A549 (cell line): ENCODE measurements around the gene PFKFB3. TPM values are rescaled to one million over a fixed set of nuclear protein-coding genes. Genes with fewer than 3 reads are reported as not detected.

Source experiments
- BCL3 ChIP-seq: fragments of >200 bp; sonication (Bioruptor Twin); formaldehyde crosslinking; IDR thresholded peaks from 3 replicates; pipeline ENCODE4 v1.6.1; 2016
- BHLHE40 ChIP-seq: IDR thresholded peaks from 2 replicates; pipeline ENCODE4 v1.6.1; 2012; ENCODE audit warnings: low read depth, low read length, inconsistent platforms
- CBX2 ChIP-seq: fragments of 200-600 bp; sonication (generic); IDR thresholded peaks from 2 replicates; pipeline ENCODE4 v1.6.1; 2016; ENCODE audit warnings: low read depth, mild to moderate bottlenecking, borderline replicate concordance
- CBX8 ChIP-seq: fragments of 200-600 bp; sonication (generic); IDR thresholded peaks from 2 replicates; pipeline ENCODE4 v1.6.1; 2016
- CTCF ChIP-seq: fragments of >200 bp; sonication (Bioruptor Twin); formaldehyde crosslinking; IDR thresholded peaks from 3 replicates; pipeline ENCODE4 v1.5.1; 2016
- EHF ChIP-seq: fragments of 250-450 bp; sonication (Bioruptor Pico); IDR thresholded peaks from 2 replicates; pipeline ENCODE4 v1.5.0; 2020; ENCODE audit warnings: mild to moderate bottlenecking
- EHMT2 ChIP-seq: fragments of 200-600 bp; sonication (generic); IDR thresholded peaks from 2 replicates; pipeline ENCODE4 v1.6.1; 2016; ENCODE audit warnings: antibody characterized with exemption, low read depth, mild to moderate bottlenecking, moderate library complexity
- ELK1 ChIP-seq: fragments of 150-350 bp; IDR thresholded peaks from 2 replicates; pipeline ENCODE4 v1.6.1; 2014; ENCODE audit warnings: low read depth, mild to moderate bottlenecking, low read length
- EP300 ChIP-seq, 2 experiments: fragments of >200 bp; sonication (Bioruptor Twin); formaldehyde crosslinking; IDR thresholded peaks; 2 replicates in 1 of 2; 3 replicates in 1 of 2; pipeline ENCODE4 v1.6.1; 2016 to 2017
- ESRRA ChIP-seq: fragments of 150-350 bp; IDR thresholded peaks from 2 replicates; pipeline ENCODE4 v1.6.1; 2014; ENCODE audit warnings: mild to moderate bottlenecking, low read length, borderline replicate concordance
- GATA3 ChIP-seq: IDR thresholded peaks from 2 replicates; pipeline ENCODE4 v1.6.1; 2012; ENCODE audit warnings: borderline replicate concordance
- HDAC2 ChIP-seq: fragments of 200-600 bp; sonication (generic); IDR thresholded peaks from 2 replicates; pipeline ENCODE4 v1.6.1; 2016
- HMGXB4 ChIP-seq: fragments of 250-450 bp; sonication (Bioruptor Pico); IDR thresholded peaks from 2 replicates; pipeline ENCODE4 v1.5.0; 2021; ENCODE audit warnings: mild to moderate bottlenecking, moderate library complexity, borderline replicate concordance
- JUN ChIP-seq, 2 experiments: fragments of >200 bp; sonication (Bioruptor Twin); formaldehyde crosslinking; IDR thresholded peaks; 2 replicates in 1 of 2; 3 replicates in 1 of 2; pipeline ENCODE4 v1.6.1; 2016 to 2017
- MAZ ChIP-seq: fragments of 150-350 bp; IDR thresholded peaks from 2 replicates; pipeline ENCODE4 v1.6.1; 2014; ENCODE audit warnings: antibody characterized with exemption, low read depth, low read length, borderline replicate concordance
- MYC ChIP-seq: IDR thresholded peaks from 2 replicates; pipeline ENCODE4 v1.6.1; 2012; ENCODE audit warnings: mild to moderate bottlenecking, inconsistent platforms, low read length, improper control_type of control experiment, borderline replicate concordance
- NFE2L2 ChIP-seq: fragments of 150-350 bp; conservative IDR thresholded peaks from 2 replicates; pipeline ENCODE4 v1.6.1; 2014; ENCODE audit warnings: low read length
- NR3C1 ChIP-seq: fragments of >200 bp; sonication (Bioruptor Twin); formaldehyde crosslinking; IDR thresholded peaks from 3 replicates; pipeline ENCODE4 v1.6.1; 2017
- PBX3 ChIP-seq: IDR thresholded peaks from 2 replicates; pipeline ENCODE4 v1.6.1; 2012
- POLR2A ChIP-seq: IDR thresholded peaks from 2 replicates; pipeline ENCODE4 v1.6.1; 2012; ENCODE audit warnings: mild to moderate bottlenecking, low read length
- RAD21 ChIP-seq, 2 experiments: fragments of >200 bp in 1 of 2; sonication (Bioruptor Twin) in 1 of 2; formaldehyde crosslinking in 1 of 2; IDR thresholded peaks in 1 of 2; conservative IDR thresholded peaks in 1 of 2; 2 replicates in 1 of 2; 3 replicates in 1 of 2; pipeline ENCODE4 v1.6.1; 2012 to 2018; ENCODE audit warnings: inconsistent platforms in 1 of 2
- RARB ChIP-seq: fragments of 250-450 bp; sonication (Bioruptor Pico); IDR thresholded peaks from 2 replicates; pipeline ENCODE4 v1.8.0; 2021; ENCODE audit warnings: mild to moderate bottlenecking, moderate library complexity
- RCOR1 ChIP-seq: fragments of 150-350 bp; IDR thresholded peaks from 2 replicates; pipeline ENCODE4 v1.6.1; 2014; ENCODE audit warnings: antibody characterized with exemption, low read length, low read depth
- REST ChIP-seq: fragments of 200-600 bp; sonication (generic); IDR thresholded peaks from 2 replicates; pipeline ENCODE4 v1.6.1; 2016; ENCODE audit warnings: antibody characterized with exemption, mild to moderate bottlenecking, moderate library complexity
- RNF2 ChIP-seq: fragments of 200-600 bp; sonication (generic); IDR thresholded peaks from 2 replicates; pipeline ENCODE4 v1.6.1; 2016; ENCODE audit warnings: low read depth, mild to moderate bottlenecking, antibody characterized with exemption, moderate library complexity, borderline replicate concordance
- SMC3 ChIP-seq: fragments of >200 bp; sonication (Bioruptor Twin); formaldehyde crosslinking; IDR thresholded peaks from 3 replicates; pipeline ENCODE4 v1.6.1; 2018; ENCODE audit warnings: inconsistent platforms
- TP53 ChIP-seq: fragments of 250-450 bp; sonication (Bioruptor Pico); IDR thresholded peaks from 2 replicates; pipeline ENCODE4 v1.5.0; 2021; ENCODE audit warnings: mild to moderate bottlenecking, moderate library complexity
- USF2 ChIP-seq: fragments of 450-650 bp; IDR thresholded peaks from 2 replicates; pipeline ENCODE4 v1.6.1; 2014; ENCODE audit warnings: antibody characterized with exemption
- polyA plus RNA-seq, 4 experiments: library from polyadenylated mRNA; depleted of rRNA in 3 of 4; stranded (reverse); fragments of >200 nt; fragmentation: RNase III in 1 of 4; extraction: RNeasy Plus Mini Kit Qiagen cat#74134 plus additional on column Dnase treatment in 1 of 4; gene quantifications; 2 replicates in 3 of 4; 3 replicates in 1 of 4; pipeline ENCODE4 v1.2.3, GENCODE V29; 2011 to 2017

Gene PFKFB3
- polyA plus RNA-seq, 2 of the 4 experiments (the other 2 are of a cell fraction) = 139 to 232 TPM

GRCh38 chr10:6163364-6164270 lies 39.1 kb upstream of the PFKFB3 start (continued):
- TF ChIP-seq USF2 (peak; percentile 19), TP53 (CRISPR knock-in tag) (peak; percentile 79; the same call in 1 of the 2 replicates), RAD21 (conservative IDR thresholded peaks at IDR 0.05 in 1 of 2, IDR thresholded peaks at IDR 0.05 in 1 of 2) (no peak), BHLHE40 (peak; percentile 98), CTCF (no peak), PBX3 (no peak), REST (no peak), RARB (0 out of 2 replicates have a peak, but pooled peaks have one; percentile 19), RCOR1 (no peak), EHMT2 (no peak), ELK1 (no peak), GATA3 (peak; percentile 32; the same call in 1 of the 2 replicates), CBX2 (no peak), RNF2 (peak; percentile 86; the same call in 1 of the 2 replicates), NFE2L2 (no peak), EP300 (IDR thresholded peaks at IDR 0.05) (no peak), CBX8 (no peak), MAZ (no peak), POLR2A (peak; percentile 61), EHF (CRISPR knock-in tag) (peak; percentile 67; the same call in 1 of the 2 replicates), ESRRA (no peak), HDAC2 (no peak), BCL3 (peak; percentile 72; the same call in 1 of the 3 replicates), NR3C1 (no peak), JUN (IDR thresholded peaks at IDR 0.05) (peak; percentile 46 to 75; a peak in 3 of 5 replicates), MYC (peak; percentile 84; the same call in 1 of the 2 replicates), SMC3 (no peak), HMGXB4 (peak; percentile 27; the same call in 1 of the 2 replicates)
